Fibroblast of lung (primary cell): ENCODE measurements around the gene ZNF77. TPM values are rescaled to one million over a fixed set of nuclear protein-coding genes. Genes with fewer than 3 reads are reported as not detected.

Source experiments
- DNase-seq, 2 donors: peaks; one replicate each; pipeline versions ENCODE4 v3.0.0 to v3.0.0-alpha.2; 2010; ENCODE audit warnings: low read depth in 2 of 2
- H2AFZ ChIP-seq: 2 replicates; pipeline ENCODE4 v1.5.1; 2012; ENCODE audit warnings: low read length, control low read depth, inconsistent platforms
- H3K27ac ChIP-seq: 2 replicates; pipeline ENCODE4 v1.5.1; 2011; ENCODE audit warnings: low read length, control low read depth; ENCODE audit not compliant: insufficient read depth
- H3K27me3 ChIP-seq: 2 replicates; pipeline ENCODE4 v1.5.1; 2011; ENCODE audit warnings: mild to moderate bottlenecking, low read length; ENCODE audit not compliant: control insufficient read depth, insufficient read depth
- H3K36me3 ChIP-seq: 2 replicates; pipeline ENCODE4 v1.5.1; 2011; ENCODE audit warnings: low read length; ENCODE audit not compliant: control insufficient read depth, insufficient read depth
- H3K4me1 ChIP-seq: 2 replicates; pipeline ENCODE4 v1.5.1; 2011; ENCODE audit warnings: low read length; ENCODE audit not compliant: control insufficient read depth, insufficient read depth; ENCODE audit errors: extremely low read depth
- H3K4me2 ChIP-seq: 2 replicates; pipeline ENCODE4 v1.5.1; 2011; ENCODE audit warnings: low read length, control low read depth; ENCODE audit not compliant: insufficient read depth; ENCODE audit errors: extremely low read depth
- H3K4me3 ChIP-seq, 4 experiments: fragments of 200-600 bp in 1 of 4; sonication (generic) in 1 of 4; replicated peaks in 1 of 4; 2 replicates each; pipeline ENCODE4 v1.5.1; 2011 to 2016; ENCODE audit warnings: low read length in 4 of 4, low read depth in 3 of 4, mild to moderate bottlenecking in 3 of 4, control low read depth in 2 of 4, inconsistent platforms in 1 of 4, mixed read lengths in 1 of 4; ENCODE audit not compliant: insufficient read depth in 1 of 4; ENCODE audit errors: control extremely low read depth in 1 of 4
- H3K79me2 ChIP-seq: 2 replicates; pipeline ENCODE4 v1.5.1; 2012; ENCODE audit warnings: mild to moderate bottlenecking, low read length, inconsistent platforms; ENCODE audit not compliant: control insufficient read depth, insufficient read depth
- H3K9ac ChIP-seq: 2 replicates; pipeline ENCODE4 v1.5.1; 2011; ENCODE audit warnings: mild to moderate bottlenecking, low read length, control low read depth; ENCODE audit not compliant: insufficient read depth
- H3K9me3 ChIP-seq: 2 replicates; pipeline ENCODE4 v1.5.1; 2012; ENCODE audit warnings: low read depth, low read length; ENCODE audit not compliant: control insufficient read depth, insufficient read depth
- H4K20me1 ChIP-seq: 2 replicates; pipeline ENCODE4 v1.5.1; 2011; ENCODE audit warnings: low read length; ENCODE audit not compliant: control insufficient read depth, insufficient read depth; ENCODE audit errors: extremely low read depth
- CTCF ChIP-seq, 2 donors: IDR thresholded peaks in 1 of 2; conservative IDR thresholded peaks in 1 of 2; 1 replicate in 1 of 2; 2 replicates in 1 of 2; pipeline ENCODE4 v1.5.1; 2011 to 2012; ENCODE audit warnings: low read length in 2 of 2, control low read depth in 1 of 2, inconsistent platforms in 1 of 2, low read depth in 1 of 2, mild to moderate bottlenecking in 1 of 2
- EZH2 ChIP-seq: IDR thresholded peaks from 2 replicates; pipeline ENCODE4 v1.5.1; 2012; ENCODE audit warnings: low read length, control low read depth, mild to moderate bottlenecking; ENCODE audit errors: missing control alignments
- polyA plus RNA-seq, 2 donors: library from polyadenylated mRNA; depleted of rRNA in 1 of 2; stranded (reverse) in 1 of 2; unstranded in 1 of 2; fragments of >200 nt; gene quantifications; 2 replicates each; pipeline ENCODE4 v1.2.1, GENCODE V29; 2011 to 2012; ENCODE audit warnings: missing spikeins in 1 of 2
- total RNA-seq: library from RNA; depleted of rRNA; stranded (reverse); fragments of >200 nt; gene quantifications from 2 replicates; pipeline ENCODE4 v1.2.1, GENCODE V29; 2014

The ZNF77 gene
- total and polyA plus RNA-seq, 2 donors (not counting 1 experiment from before 2014, with no cell fraction given): 4.0 to 5.0 TPM

GRCh38 chr19:2981898-2982297, 37.1 kb upstream of the ZNF77 start:
- no peak overlapping the region for H2AFZ ChIP-seq
- no peak overlapping the region for H3K27ac ChIP-seq
- H3K79me2 ChIP-seq: no peaks in the 10 kb centered on the region
- no peak overlapping the region for H3K4me2 ChIP-seq
- H3K4me1 ChIP-seq: peaks cover 14% of the 10 kb centered on the region
- no peak for DNase-seq
- no peaks in the 10 kb centered on the region for H3K36me3 ChIP-seq
- TF ChIP-seq CTCF (conservative IDR thresholded peaks at IDR 0.05 in 1 of 2, IDR thresholded peaks at IDR 0.05 in 1 of 2; ENCODE audit: low read depth in 1 of 2, low read length in 2 of 2): no peak
- TF ChIP-seq EZH2: no peak
- no peak overlapping the region for H3K9ac ChIP-seq
- no peaks in the 10 kb centered on the region for H3K9me3 ChIP-seq
- peaks cover 4% of the 10 kb centered on the region for H3K27me3 ChIP-seq
- H4K20me1 ChIP-seq: no peaks in the 10 kb centered on the region
- H3K4me3 ChIP-seq: no peak overlapping the region

GRCh38 chr19:2978772-2979171, 34.0 kb upstream of the ZNF77 start:
- Histone ChIP-seq H3K36me3 (no peaks in the 10 kb centered on the region), H3K9ac (no peak overlapping the region)
- peak in 1 of 2 donors; percentile 21 for DNase-seq

GRCh38 chr19:2978166-2978767, 33.5 kb upstream of the ZNF77 start:
- Histone ChIP-seq H3K79me2 (no peaks in the 10 kb centered on the region), H3K4me2 (no peak overlapping the region), H3K9me3 (no peaks in the 10 kb centered on the region), H3K4me1 (peaks cover 13% of the 10 kb centered on the region), H3K4me3 (no peak overlapping the region), H3K27me3 (no peaks in the 10 kb centered on the region), H3K27ac (no peak overlapping the region), H3K9ac (no peak overlapping the region), H4K20me1 (no peaks in the 10 kb centered on the region), H3K36me3 (no peaks in the 10 kb centered on the region), H2AFZ (no peak overlapping the region)
- no peak for DNase-seq
- TF ChIP-seq EZH2 (no peak), CTCF (conservative IDR thresholded peaks at IDR 0.05 in 1 of 2, IDR thresholded peaks at IDR 0.05 in 1 of 2; ENCODE audit: low read depth in 1 of 2, low read length in 2 of 2) (no peak)

More at GRCh38 chr19:2978772-2979171, 34.0 kb upstream of the ZNF77 start:
- no peaks in the 10 kb centered on the region for H3K27me3 ChIP-seq
- no peaks in the 10 kb centered on the region for H4K20me1 ChIP-seq
- no peaks in the 10 kb centered on the region for H3K79me2 ChIP-seq
- H3K4me3 ChIP-seq: no peak overlapping the region
- H3K4me1 ChIP-seq: peaks cover 16% of the 10 kb centered on the region
- H3K9me3 ChIP-seq: no peaks in the 10 kb centered on the region
- no peak overlapping the region for H3K4me2 ChIP-seq
- H3K27ac ChIP-seq: no peak overlapping the region
- H2AFZ ChIP-seq: no peak overlapping the region
- TF ChIP-seq EZH2 (no peak), CTCF (conservative IDR thresholded peaks at IDR 0.05 in 1 of 2, IDR thresholded peaks at IDR 0.05 in 1 of 2; ENCODE audit: low read depth in 1 of 2, low read length in 2 of 2) (no peak)
